ENCODE data around the gene TIPIN.

TIPIN gene

GRCh38 chr15:66328771-66329170 lies 27.7 kb downstream of the TIPIN start:
- TF ChIP-seq RAD21 (IDR thresholded peaks at IDR 0.05; ENCODE audit: low read depth) (no peak), EP300 (IDR thresholded peaks at IDR 0.05; ENCODE audit: borderline replicate concordance) (no peak), FOXM1 (IDR thresholded peaks at IDR 0.05; ENCODE audit: borderline replicate concordance, low read depth) (no peak), YY1 (IDR thresholded peaks at IDR 0.05; ENCODE audit: low read depth) (no peak), CREB1 (IDR thresholded peaks at IDR 0.05; ENCODE audit: low read depth) (no peak), EGR1 (IDR thresholded peaks at IDR 0.05) (no peak), USF1 (IDR thresholded peaks at IDR 0.05) (no peak), TCF12 (IDR thresholded peaks at IDR 0.05; ENCODE audit: low read depth) (no peak), CEBPB (IDR thresholded peaks at IDR 0.05) (no peak), NFIC (IDR thresholded peaks at IDR 0.05) (no peak), TEAD4 (IDR thresholded peaks at IDR 0.05) (no peak), ZBTB7A (IDR thresholded peaks at IDR 0.05; ENCODE audit: low read depth) (no peak), TAF1 (IDR thresholded peaks at IDR 0.05; ENCODE audit: low read depth) (no peak)
- TF ChIP-seq, protein P1, sequence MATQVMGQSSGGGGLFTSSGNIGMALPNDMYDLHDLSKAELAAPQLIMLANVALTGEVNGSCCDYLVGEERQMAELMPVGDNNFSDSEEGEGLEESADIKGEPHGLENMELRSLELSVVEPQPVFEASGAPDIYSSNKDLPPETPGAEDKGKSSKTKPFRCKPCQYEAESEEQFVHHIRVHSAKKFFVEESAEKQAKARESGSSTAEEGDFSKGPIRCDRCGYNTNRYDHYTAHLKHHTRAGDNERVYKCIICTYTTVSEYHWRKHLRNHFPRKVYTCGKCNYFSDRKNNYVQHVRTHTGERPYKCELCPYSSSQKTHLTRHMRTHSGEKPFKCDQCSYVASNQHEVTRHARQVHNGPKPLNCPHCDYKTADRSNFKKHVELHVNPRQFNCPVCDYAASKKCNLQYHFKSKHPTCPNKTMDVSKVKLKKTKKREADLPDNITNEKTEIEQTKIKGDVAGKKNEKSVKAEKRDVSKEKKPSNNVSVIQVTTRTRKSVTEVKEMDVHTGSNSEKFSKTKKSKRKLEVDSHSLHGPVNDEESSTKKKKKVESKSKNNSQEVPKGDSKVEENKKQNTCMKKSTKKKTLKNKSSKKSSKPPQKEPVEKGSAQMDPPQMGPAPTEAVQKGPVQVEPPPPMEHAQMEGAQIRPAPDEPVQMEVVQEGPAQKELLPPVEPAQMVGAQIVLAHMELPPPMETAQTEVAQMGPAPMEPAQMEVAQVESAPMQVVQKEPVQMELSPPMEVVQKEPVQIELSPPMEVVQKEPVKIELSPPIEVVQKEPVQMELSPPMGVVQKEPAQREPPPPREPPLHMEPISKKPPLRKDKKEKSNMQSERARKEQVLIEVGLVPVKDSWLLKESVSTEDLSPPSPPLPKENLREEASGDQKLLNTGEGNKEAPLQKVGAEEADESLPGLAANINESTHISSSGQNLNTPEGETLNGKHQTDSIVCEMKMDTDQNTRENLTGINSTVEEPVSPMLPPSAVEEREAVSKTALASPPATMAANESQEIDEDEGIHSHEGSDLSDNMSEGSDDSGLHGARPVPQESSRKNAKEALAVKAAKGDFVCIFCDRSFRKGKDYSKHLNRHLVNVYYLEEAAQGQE (IDR thresholded peaks at IDR 0.05; ENCODE audit: low read depth): no peak
- TF ChIP-seq, protein P2, sequence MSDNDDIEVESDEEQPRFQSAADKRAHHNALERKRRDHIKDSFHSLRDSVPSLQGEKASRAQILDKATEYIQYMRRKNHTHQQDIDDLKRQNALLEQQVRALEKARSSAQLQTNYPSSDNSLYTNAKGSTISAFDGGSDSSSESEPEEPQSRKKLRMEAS (IDR thresholded peaks at IDR 0.05): no peak

GRCh38 chr15:66327736-66328135 lies 28.7 kb downstream of the TIPIN start:
- TF ChIP-seq TCF12 (IDR thresholded peaks at IDR 0.05; ENCODE audit: low read depth) (no peak), EGR1 (IDR thresholded peaks at IDR 0.05) (no peak), RAD21 (IDR thresholded peaks at IDR 0.05; ENCODE audit: low read depth) (no peak), TEAD4 (IDR thresholded peaks at IDR 0.05) (no peak)
- TF ChIP-seq, protein P1 (IDR thresholded peaks at IDR 0.05; ENCODE audit: low read depth): no peak

GRCh38 chr15:66326051-66326450 lies 30.4 kb downstream of the TIPIN start:
- no peak for TF ChIP-seq YY1 (IDR thresholded peaks at IDR 0.05; ENCODE audit: low read depth)
- TF ChIP-seq TEAD4 (IDR thresholded peaks at IDR 0.05): no peak
- TF ChIP-seq EP300 (IDR thresholded peaks at IDR 0.05; ENCODE audit: borderline replicate concordance): no peak
- TF ChIP-seq NFIC (IDR thresholded peaks at IDR 0.05): no peak
- TF ChIP-seq CREB1 (IDR thresholded peaks at IDR 0.05; ENCODE audit: low read depth): no peak
- no peak for TF ChIP-seq EGR1 (IDR thresholded peaks at IDR 0.05)
- no peak for TF ChIP-seq CEBPB (IDR thresholded peaks at IDR 0.05)
- no peak for TF ChIP-seq ZBTB7A (IDR thresholded peaks at IDR 0.05; ENCODE audit: low read depth)
- no peak for TF ChIP-seq RAD21 (IDR thresholded peaks at IDR 0.05; ENCODE audit: low read depth)
- TF ChIP-seq TAF1 (IDR thresholded peaks at IDR 0.05; ENCODE audit: low read depth): no peak

DNA sequence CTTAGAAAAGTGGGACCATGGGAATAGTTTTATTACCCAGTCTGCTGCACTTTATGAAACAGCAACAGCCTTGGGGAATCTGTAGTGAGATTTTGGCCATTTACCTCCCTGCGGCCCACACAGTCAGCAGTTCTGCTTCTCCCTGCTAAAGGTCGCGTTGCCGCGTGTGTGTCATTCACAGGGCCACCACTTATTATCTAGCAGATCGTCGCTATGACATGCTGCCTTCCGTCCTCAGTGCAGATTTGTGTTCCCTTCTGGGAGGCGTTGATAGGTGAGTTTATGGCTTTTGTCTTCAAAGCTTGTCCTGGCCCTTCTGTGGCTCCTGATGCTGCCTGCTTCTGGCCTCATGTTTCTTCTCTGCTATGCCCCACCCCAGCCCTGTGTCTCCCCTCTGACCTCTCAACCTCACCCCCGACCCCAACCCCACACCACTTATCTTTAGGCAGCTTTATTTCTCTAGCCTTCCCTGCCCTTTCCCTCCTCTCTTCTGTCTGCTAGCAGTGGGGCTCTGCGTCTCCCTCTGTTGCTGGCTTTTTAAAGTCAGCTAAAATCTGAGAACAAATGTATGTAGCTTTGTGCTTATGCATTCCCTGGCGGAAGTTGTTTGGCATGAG lies 33.1 kb downstream of the TIPIN start:
- TF ChIP-seq EP300 (IDR thresholded peaks at IDR 0.05; ENCODE audit: borderline replicate concordance): no peak
- TF ChIP-seq, protein P1 (IDR thresholded peaks at IDR 0.05; ENCODE audit: low read depth): no peak
- no peak for TF ChIP-seq FOXM1 (IDR thresholded peaks at IDR 0.05; ENCODE audit: borderline replicate concordance, low read depth)
- no peak for TF ChIP-seq EGR1 (IDR thresholded peaks at IDR 0.05)
- no peak for TF ChIP-seq CREB1 (IDR thresholded peaks at IDR 0.05; ENCODE audit: low read depth)

DNA sequence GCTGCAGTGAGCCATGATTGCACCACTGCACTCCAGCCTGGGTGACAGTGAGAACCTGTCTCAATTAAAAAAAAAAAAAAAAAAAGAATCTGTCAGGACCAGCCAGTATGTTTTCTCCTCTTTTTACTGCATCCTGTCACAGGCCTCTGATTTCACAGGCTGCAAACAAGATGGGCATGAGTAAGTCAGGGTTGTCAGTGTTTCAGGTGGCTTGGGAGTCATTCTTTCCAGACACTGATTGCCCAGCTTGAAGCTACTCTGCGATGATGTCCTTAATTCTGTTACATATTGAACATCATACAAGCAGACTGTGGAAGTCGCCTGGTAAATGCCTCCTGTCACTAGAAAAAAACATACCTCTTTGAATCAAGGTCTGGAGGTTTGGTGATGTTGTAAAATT lies 44.3 kb downstream of the TIPIN start:
- TF ChIP-seq FOXM1 (IDR thresholded peaks at IDR 0.05; ENCODE audit: borderline replicate concordance, low read depth) (no peak), ZBTB7A (IDR thresholded peaks at IDR 0.05; ENCODE audit: low read depth) (no peak), CREB1 (IDR thresholded peaks at IDR 0.05; ENCODE audit: low read depth) (no peak), YY1 (IDR thresholded peaks at IDR 0.05; ENCODE audit: low read depth) (no peak), USF1 (IDR thresholded peaks at IDR 0.05) (no peak), EGR1 (IDR thresholded peaks at IDR 0.05) (no peak), RAD21 (IDR thresholded peaks at IDR 0.05; ENCODE audit: low read depth) (no peak), TEAD4 (IDR thresholded peaks at IDR 0.05) (no peak), EP300 (IDR thresholded peaks at IDR 0.05; ENCODE audit: borderline replicate concordance) (no peak), CEBPB (IDR thresholded peaks at IDR 0.05) (no peak)
- TF ChIP-seq, protein P2 (IDR thresholded peaks at IDR 0.05): no peak
